NCI-H128 (cell line): Measurements from ENCODE around the gene NPIPA1.
"Not testable (repeated sequence)": the region's sequence is repeated elsewhere in the genome, so short reads cannot be mapped to it uniquely, and the experiment has no call there.

Source experiments
- DNase-seq: peaks from one replicate; lab custom pipeline; 2025; ENCODE audit not compliant: unreplicated experiment; lab: John Stamatoyannopoulos, UW

Gene NPIPA1

DNA sequence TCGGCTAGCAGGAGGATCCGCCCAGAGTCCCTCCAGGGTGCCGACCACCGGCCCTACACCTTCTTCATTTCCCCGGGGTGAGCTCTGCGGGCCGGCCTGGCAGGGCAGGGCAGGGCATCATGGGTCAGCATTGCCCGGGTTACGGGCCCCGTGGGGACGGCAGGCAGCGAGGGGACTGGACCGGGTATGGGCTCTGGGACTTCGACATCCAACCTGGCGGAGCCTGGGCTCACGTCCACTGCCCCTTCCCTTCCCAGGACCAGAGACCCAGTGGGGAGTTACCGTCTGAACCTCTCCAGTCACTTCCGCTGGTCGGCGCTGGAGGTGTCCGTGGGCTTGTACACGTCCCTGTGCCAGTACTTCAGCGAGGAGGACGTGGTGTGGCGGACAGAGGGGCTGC lies 7.0 kb upstream of the NPIPA1 start:
- not testable (repeated sequence) for DNase-seq

DNA sequence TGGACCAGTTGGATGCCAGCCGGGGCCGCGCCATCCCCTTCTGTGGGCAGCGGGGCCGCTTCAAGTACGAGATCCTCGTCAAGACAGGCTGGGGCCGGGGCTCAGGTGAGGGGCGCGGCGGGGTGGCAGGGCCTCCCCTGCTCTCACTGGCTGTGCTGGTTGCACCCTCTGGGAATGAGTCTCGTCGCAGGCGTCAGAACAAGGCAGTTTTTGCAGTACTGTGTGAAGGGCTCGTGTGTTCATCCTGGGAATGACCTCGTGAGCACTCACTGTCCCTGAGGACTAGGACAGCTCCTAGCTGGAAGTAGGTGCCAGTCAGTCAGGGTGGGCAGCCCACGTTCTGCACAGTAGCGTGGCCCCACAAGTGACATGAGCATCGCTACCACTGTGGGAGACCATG lies 6.3 kb upstream of the NPIPA1 start:
- not testable (repeated sequence) for DNase-seq

DNA sequence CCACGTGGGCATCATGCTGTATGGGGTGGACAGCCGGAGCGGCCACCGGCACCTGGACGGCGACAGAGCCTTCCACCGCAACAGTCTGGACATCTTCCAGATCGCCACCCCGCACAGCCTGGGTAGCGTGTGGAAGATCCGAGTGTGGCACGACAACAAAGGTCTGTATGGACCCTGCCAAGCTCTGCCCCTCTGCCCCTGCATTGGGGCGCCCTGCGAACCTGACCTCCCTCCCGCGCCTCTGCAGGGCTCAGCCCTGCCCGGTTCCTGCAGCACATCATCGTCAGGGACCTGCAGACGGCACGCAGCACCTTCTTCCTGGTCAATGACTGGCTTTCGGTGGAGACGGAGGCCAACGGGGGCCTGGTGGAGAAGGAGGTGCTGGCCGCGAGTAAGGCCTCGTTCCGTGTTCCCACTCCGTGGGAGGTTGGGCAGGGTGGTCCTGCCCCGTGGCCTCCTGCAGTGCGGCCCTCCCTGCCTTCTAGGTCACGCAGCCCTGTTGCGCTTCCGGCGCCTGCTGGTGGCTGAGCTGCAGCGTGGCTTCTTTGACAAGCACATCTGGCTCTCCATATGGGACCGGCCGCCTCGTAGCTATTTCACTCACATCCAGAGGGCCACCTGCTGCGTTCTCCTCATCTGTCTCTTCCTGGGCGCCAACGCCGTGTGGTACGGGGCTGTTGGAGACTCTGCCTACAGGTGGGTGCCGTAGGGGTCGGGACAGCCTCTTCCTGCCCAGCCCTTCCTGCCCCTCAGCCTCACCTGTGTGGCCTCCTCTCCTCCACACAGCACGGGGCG lies 4.5 kb upstream of the NPIPA1 start:
- not testable (repeated sequence) for DNase-seq

DNA sequence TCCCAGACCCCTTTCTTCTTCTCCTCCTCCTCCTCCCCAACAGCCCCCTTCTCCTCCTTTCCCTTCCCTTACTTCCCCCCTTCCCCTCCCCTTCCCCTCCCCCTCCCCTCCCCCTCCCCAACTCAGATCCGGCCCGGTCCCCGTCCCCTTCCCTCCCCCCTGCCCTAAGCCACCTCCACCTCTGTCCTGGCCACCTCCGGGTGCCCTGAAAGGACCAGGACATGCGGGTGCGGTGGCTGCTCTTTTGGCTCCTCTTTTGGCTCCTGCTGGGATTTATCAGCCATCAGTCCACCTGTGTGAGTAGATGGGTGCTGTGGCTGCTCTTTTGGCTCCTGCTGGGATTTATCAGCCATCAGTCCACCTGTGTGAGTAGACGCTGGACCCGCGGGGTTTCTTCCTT lies 751 bp downstream of the NPIPA1 start:
- not testable (repeated sequence) for DNase-seq

DNA sequence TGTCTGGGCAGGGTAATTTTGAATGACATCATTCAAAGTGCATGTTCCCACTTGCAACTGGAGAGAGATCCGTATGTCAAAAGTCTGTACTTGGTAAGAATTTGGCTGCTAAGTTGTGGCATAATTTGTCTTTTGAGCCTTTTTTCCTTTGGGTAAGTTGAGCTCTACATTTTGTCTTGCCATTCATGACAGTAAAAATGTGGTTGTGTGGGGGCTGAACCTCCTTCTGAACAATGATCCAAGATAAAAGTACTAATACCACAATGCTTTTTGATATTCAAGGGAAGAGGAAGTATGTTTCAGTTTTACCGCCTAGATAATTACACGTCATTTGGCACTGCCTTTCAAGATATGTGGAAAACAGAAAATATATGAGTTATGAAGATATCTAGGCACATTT lies 5.4 kb downstream of the NPIPA1 start:
- not testable (repeated sequence) for DNase-seq

DNA sequence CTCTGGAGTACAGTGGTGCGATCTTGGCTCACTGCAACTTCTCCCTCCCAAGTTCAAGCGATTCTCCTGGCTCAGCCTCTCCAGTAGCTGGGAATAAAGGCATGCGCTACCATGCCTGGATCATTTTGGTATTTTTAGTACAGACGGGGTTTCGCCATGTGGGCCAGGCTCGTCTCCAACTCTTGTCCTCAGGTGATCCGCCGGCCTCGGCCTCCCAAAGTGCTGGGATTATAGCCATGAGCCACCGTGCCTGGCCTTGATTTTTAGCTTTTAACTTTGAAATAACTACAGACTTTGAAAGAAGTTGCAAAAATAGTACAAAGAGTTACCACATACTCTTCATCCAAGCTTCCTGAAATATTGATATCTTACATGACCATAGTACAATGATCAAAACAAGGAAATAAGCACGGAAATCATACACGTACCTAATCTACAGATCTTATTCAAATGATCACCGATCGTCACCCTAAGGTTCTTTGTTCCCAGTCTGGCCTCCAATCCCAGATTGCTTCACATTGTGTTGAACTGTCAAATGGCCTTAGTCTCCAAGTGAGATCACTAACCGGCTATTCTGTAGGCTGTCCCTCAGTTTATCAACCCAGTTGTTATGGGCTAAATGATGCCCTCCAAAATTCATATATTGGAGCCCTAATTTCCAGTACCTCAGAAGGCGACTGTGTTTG lies 18.4 kb downstream of the NPIPA1 start:
- DNase-seq = no peak

DNA sequence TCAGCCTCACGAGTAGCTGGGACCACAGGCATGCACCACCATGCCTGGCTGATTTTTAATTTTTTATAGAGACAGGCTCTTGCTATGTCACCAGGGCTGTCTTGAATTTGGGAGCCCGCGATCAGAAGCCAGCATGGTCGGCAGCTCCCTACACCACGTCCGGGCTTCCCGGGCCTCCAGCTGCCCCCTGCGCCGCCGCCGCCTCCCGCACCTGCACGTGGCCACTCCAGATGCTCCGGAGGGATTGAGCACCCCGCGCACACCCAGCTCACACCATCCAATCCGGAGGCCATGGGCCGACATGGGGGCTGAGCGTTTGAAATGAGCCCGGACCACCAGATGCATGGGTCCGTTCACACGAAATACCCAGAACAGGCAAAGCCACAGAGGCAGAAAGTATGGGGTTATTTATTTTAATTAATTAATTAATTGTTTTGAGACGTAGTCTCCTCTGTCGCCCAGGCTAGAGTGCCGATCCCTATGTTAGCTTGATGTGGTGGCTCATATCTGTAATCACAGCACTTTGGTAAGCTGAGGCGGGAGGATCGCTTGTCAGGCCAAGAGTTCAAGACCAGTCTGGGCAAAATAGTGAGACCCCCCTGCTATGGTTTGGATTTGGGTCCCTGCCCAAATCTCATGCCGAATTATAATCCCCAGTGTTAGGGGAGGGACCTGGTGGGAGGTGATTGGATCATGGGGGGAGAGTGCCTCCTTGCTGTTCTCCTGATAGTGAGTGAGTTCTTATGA lies 20.5 kb downstream of the NPIPA1 start:
- no peak for DNase-seq

DNA sequence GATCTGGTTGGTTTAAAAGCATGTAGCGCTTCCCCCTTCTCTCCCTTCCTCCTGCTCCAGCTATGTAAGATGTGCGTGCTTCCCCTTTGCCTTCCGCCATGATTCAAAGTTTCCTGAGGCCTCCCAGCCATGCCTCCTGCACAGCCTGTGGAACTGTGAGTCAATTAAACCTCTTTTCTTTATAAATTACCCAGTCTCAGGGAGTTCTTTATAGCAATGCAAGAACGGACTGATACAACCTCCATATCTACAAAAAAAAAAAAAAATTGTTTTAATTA lies 21.0 kb downstream of the NPIPA1 start:
- no peak for DNase-seq

DNA sequence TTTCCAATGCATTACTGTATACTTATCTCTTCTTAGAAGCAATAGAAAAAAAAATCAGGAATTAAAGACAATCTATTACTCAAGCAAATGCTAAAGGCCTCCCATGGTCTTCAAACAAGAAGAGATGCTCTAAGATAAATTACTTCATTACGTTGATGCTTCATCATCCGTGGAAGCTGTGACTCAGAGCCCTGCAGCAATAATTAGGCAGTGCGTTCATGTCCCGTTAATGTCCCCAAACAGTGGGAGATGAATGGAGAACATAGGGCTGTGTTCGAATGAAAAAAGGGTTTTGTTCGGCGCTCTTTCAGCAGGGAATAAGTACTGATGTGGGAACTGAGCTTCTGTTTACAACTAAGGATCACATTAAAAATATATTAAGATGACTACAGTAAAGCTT lies 21.7 kb downstream of the NPIPA1 start:
- DNase-seq = no peak

DNA sequence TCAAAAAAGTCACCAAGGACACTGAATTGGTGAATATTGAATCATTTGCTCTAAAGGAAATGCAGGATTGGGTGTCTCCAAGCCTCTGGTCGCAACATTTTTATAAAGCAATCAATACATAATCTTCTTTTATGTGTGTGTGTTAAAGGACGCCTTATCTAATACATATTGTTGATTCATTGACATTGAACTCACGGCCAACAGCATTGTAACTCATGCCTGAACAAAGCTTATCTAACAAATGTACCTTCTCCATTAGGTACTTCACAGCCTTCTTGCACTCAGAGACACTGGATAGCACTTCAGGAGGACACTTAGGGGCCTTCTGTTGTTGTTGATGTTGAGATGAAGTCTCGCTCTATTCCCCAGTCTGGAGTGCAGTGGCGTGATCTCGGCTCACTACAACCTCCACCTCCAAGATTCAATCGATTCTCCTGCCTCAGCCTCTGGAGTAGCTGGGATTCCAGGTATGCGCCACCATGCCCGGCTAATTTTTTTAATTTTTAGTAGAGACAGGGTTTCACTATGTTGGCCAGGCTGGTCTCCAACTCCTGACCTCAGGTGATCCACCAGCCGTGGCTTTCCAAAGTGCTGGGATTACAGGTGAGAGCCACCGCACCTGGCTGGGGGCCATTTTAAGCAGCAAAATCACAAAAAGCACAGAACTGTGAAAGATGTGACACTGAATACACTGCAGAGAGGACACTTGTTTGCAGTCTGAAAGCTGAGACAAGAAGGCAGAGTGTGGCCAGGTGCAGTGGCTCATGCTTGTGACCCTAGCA lies 24.4 kb downstream of the NPIPA1 start:
- no peak for DNase-seq

DNA sequence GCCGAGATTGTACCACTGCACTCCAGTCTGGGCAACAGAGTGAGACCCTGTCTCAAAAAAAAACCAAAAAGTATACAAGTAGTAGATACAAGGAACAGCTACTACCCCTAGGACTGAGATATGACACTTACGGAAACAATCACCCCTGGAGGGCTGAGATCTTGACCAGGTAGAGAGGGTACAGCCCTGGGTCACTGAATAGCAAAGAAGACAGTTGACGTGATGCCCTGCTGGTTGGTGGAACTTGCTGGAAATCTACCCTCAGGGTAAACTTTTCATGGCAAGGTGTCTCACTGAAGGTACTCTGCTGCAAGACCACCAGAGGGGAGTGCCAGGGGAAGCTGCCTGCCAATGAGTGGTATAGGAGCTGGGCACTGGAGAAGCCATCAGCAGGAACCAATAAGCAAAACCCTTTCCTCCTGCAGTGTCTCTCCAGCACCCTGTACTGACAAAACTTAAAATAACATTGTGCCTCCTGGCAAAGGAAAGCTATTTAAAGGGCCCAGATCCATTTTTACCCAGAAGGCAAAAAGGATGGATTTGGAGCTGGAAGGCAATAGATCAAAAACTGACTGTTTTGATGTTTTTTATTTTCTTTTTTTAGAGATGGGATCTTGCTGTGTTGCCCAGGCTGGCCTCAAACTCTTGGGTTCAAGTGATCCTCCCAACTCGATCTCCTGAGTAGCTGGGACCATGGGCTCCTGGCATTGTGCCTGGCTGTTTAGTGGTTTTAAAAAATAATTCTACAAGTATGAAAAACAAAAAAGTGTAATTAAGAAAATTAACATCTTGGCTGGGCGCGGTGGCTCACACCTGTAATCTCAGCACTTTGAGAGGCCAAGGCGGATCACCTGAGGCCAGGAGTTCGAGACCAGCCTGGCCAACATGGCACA lies 26.3 kb downstream of the NPIPA1 start:
- no peak for DNase-seq

DNA sequence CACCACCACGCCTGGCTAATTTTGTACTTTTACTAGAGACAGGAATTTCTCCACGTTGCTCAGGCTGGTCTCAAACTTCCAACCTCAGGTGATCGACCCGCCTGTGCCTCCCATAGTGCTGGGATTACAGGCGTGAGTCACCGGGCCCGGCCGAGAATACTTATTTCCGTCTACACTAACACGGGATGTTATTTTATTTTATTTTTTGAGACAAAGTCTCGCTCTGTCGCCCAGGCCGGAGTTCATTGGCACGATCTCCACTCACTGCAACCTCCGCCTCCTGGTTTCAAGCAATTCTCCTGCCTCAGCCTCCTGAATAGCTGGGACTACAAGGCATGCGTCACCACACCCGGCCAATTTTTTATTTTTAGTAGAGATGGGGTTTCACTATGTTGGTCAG lies 28.1 kb downstream of the NPIPA1 start:
- no peak for DNase-seq

DNA sequence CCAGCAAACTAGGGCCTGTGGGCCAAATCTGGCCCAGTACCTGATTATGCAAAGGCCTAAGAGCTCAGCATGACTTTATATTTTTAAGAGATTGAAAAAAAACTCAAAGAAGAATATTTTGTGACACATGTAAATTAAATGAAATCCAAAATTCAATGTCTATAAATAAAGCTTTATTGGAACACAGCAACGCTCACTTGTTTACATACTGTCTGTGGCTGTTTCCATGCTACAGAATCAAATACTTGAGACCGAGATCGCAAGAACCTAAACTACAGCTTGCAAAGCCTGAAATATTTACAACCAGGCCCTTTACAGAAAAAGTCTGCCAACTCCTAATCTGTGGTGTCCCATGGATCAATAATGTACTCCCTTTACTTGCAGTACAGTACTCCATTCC lies 32.6 kb downstream of the NPIPA1 start:
- DNase-seq = not testable (repeated sequence)

DNA sequence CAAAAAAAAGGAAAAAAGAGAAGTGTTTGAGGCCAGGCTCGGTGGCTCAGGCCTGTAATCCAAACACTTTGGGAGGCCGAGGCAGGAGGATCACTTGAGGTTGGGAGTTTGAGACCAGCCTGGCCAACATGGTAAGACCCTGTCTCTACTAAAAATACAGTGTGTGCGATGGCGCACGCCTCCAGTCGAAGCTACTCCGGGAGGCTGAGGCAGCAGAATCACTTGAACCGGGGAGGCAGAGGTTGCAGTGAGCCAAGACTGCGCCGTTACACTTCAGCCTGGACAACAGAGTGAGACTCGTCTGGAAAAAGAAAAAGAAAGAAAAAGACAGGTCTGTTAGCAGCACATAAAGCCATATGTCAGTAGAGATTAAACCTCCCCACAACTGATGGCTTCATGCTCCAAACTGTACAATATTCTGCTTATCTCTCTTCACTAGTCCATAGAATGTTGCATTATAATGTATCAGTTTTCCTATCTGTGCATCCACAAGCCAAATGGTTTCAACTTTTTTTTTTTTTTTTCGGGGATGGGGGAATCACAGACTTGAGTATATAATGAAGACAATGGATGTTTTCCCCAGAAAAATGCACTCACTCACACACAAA lies 34.5 kb downstream of the NPIPA1 start:
- DNase-seq = not testable (repeated sequence)

DNA sequence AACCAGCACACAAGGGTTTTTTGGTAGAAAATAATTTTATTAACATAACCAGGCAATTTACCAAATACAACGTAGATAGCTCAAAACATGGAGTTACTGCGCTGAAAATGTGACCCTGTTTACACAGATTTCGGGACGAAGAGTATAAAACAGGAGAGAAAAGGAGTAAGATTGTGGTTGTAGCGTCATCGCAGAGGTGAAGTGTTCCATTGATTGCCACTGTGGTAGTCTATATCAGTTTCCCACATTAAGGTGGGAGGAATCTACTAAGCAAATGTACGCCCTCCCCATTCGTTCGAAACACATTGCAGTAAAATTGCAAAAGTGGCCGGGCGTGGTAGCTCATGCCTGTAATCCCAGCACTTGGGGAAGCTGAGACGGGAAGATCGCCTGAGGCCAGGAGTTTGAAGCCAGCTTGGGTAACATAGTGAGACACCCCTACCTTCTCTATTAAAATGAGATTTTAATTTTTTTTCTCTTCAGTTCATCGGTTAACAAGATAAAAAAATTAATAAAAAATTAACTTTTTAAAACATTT lies 36.6 kb downstream of the NPIPA1 start:
- DNase-seq = not testable (repeated sequence)

DNA sequence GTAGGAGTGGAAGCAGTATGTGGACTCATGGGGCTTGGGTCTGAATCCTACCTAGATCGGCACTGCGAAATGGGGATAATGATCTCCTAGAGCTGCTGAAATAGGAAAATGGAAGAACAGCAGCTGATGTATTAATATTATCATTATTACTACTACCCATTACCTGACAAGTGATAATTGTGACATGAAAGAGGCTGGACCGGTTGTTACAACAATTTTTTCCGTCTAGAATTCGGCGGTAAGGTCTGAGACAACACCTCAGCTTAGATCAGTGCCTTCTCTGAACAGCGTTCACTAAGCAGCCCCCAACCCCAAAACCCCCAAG lies 37.0 kb downstream of the NPIPA1 start:
- DNase-seq = not testable (repeated sequence)

DNA sequence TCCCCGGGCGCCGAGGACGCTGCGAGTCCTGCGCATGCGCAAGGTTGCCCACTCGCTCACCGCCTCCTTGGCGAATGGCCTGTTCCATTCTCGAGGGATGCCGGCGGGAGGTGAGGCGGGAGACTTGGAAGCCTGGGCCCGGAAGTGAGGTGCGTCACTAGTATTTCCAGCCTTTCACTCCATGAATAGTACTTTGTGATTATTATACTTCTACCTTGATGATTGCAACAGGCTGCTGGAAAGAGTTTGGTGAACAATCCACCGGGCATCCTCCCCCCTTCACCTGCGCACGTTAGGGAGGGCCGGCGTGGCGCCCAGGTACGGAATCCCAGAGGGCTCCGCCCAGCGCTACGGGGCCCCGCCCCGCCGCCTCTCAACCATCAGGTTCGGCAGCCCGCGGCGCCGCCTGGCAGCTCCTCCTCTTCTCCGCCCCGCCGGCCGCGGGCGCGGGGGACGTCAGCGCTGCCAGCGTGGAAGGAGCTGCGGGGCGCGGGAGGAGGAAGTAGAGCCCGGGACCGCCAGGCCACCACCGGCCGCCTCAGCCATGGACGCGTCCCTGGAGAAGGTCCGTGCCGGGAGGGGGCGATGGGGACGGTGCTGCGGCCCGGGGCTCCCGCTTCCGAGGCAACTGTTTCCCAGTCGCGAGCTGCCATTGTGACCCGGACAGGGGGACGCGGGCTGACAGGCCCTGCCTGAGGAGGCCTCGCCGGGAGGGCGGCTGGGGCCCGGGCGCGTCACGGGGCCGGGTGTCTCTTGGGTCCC lies 37.6 kb downstream of the NPIPA1 start, which contains the start of gene PDXDC1:
TSS of gene PDXDC1 (plus strand) at position 371 of the 762 bp plus-strand sequence. CDS start at position 545, 174 bp downstream.
- DNase-seq = peak; percentile 84

DNA sequence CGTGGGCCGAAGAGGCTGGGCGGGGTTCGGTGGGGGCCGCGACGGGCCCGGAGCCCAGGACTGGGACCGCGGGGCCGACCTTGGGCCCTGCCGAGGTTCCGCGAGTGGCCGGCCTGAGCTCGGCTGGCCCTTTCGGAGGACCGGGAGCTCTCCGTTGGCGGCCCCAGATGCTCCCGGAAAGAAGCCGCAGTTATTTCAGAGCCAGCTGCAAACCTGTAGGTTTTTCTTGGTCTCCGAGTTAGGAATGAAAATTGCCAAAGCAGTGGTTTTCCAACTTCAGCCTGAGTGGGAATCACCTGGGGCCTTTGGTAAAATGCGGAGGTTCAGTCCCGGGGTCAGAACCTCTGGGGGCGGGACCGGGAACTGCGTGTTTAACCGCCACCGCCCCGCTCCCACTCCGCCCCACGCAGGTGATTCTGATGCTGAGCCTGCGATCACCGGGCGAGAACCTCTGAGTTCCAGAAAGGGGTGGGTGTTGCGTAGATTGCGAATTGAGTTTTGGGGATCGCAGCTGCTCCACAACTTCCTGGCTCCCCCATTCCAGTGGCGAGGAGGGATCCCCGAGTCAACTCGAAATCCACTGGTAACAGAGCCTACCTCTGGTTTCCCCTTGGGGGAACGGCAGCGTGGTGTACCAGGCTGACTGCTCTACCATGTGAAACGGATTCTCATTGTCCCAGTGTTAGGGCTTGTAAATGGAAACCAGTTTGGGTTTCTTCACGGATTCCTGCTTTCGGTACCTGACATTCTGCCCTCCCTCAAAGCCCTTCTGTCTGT lies 38.4 kb downstream of the NPIPA1 start:
- DNase-seq = not testable (repeated sequence)
